Neuron (in vitro differentiated cells): ENCODE results near the gene RAD17.
"Not testable (repeated sequence)": the region's sequence is repeated elsewhere in the genome, so short reads cannot be mapped to it uniquely, and the experiment has no call there.

Experiments
- H2AFZ ChIP-seq: one replicate; pipeline ENCODE4 v1.6.1; 2013; ENCODE audit warnings: low read depth, mild to moderate bottlenecking, inconsistent platforms, low read length, moderate library complexity
- H3K27me3 ChIP-seq: one replicate; pipeline ENCODE4 v1.6.1; 2013; ENCODE audit warnings: low read length; ENCODE audit not compliant: insufficient read depth
- H3K36me3 ChIP-seq: one replicate; pipeline ENCODE4 v1.6.1; 2013; ENCODE audit warnings: low read length; ENCODE audit not compliant: insufficient read depth
- H3K4me1 ChIP-seq: one replicate; pipeline ENCODE4 v1.6.1; 2013; ENCODE audit warnings: low read length; ENCODE audit not compliant: insufficient read depth
- H3K4me3 ChIP-seq: 2 replicates; pipeline ENCODE4 v1.5.1; 2013; ENCODE audit warnings: mild to moderate bottlenecking, low read length, moderate library complexity
- H3K9me3 ChIP-seq: one replicate; pipeline ENCODE4 v1.6.1; 2013; ENCODE audit warnings: low read length

The RAD17 gene

GRCh38 chr5:69369340-69370121 is at the start of gene RAD17, which contains the start of the genes AK6 and TAF9:
RAD17 (plus strand) TSS chr5:69369818; CDS start chr5:69372209, 2,391 bp downstream.
AK6 (minus strand) TSS chr5:69369520; CDS start chr5:69369490, 30 bp downstream.
TAF9 (minus strand) TSS chr5:69369520; CDS start chr5:69365737, 3,783 bp downstream.
- Histone ChIP-seq H2AFZ (peak within 1 kb of the TSS; percentile 62), H3K36me3 (peaks cover 35% of the 10 kb centered on the region)

GRCh38 chr5:69326365-69326764 is 43.3 kb upstream of the RAD17 start:
- no peak overlapping the region for H3K4me3 ChIP-seq
- no peak overlapping the region for H2AFZ ChIP-seq
- no peaks in the 10 kb centered on the region for H3K27me3 ChIP-seq
- H3K9me3 ChIP-seq = no peaks in the 10 kb centered on the region
- H3K4me1 ChIP-seq = no peaks in the 10 kb centered on the region
- H3K36me3 ChIP-seq = no peaks in the 10 kb centered on the region

More at GRCh38 chr5:69369340-69370121, at the start of gene RAD17, which contains the start of the genes AK6 and TAF9:
- peak within 1 kb of the TSS; percentile 88 for H3K4me3 ChIP-seq
- no peaks in the 10 kb centered on the region for H3K9me3 ChIP-seq
- H3K27me3 ChIP-seq = no peaks in the 10 kb centered on the region
- H3K4me1 ChIP-seq = peaks cover 22% of the 10 kb centered on the region

- Histone ChIP-seq H3K27me3 (no peaks in the 10 kb centered on the region), H2AFZ (no peak overlapping the region), H3K4me1 (no peaks in the 10 kb centered on the region), H3K36me3 (no peaks in the 10 kb centered on the region), H3K4me3 (no peak overlapping the region), H3K9me3 (no peaks in the 10 kb centered on the region)
Measured at GRCh38 chr5:69329905-69330489, 39.6 kb upstream of the RAD17 start.

- Histone ChIP-seq H3K27me3 (no peaks in the 10 kb centered on the region), H3K4me1 (no peaks in the 10 kb centered on the region), H2AFZ (peak overlapping the region; percentile 26), H3K4me3 (no peak overlapping the region), H3K9me3 (no peaks in the 10 kb centered on the region), H3K36me3 (no peaks in the 10 kb centered on the region)
Measured at GRCh38 chr5:69331528-69332445, 37.8 kb upstream of the RAD17 start.

GRCh38 chr5:69333668-69334315 is 35.8 kb upstream of the RAD17 start:
- H3K27me3 ChIP-seq = not testable (repeated sequence)

GRCh38 chr5:69334793-69335268 is 34.8 kb upstream of the RAD17 start:
- H3K36me3 ChIP-seq = no peaks in the 10 kb centered on the region
- H3K27me3 ChIP-seq = no peaks in the 10 kb centered on the region
- no peaks in the 10 kb centered on the region for H3K9me3 ChIP-seq
- H2AFZ ChIP-seq = peak overlapping the region; percentile 51
- H3K4me1 ChIP-seq = no peaks in the 10 kb centered on the region
- no peak overlapping the region for H3K4me3 ChIP-seq

More at GRCh38 chr5:69333668-69334315, 35.8 kb upstream of the RAD17 start:
- H3K4me3 ChIP-seq, H2AFZ ChIP-seq, H3K4me1 ChIP-seq, H3K36me3 ChIP-seq, H3K9me3 ChIP-seq: not testable (repeated sequence)

GRCh38 chr5:69335341-69335935 is 34.2 kb upstream of the RAD17 start:
- H3K4me3 ChIP-seq = no peak overlapping the region
- H3K27me3 ChIP-seq = no peaks in the 10 kb centered on the region
- H3K4me1 ChIP-seq = no peaks in the 10 kb centered on the region
- peak overlapping the region; percentile 51 for H2AFZ ChIP-seq
- H3K9me3 ChIP-seq = no peaks in the 10 kb centered on the region
- H3K36me3 ChIP-seq = no peaks in the 10 kb centered on the region

- Histone ChIP-seq H2AFZ (no peak overlapping the region), H3K36me3 (no peaks in the 10 kb centered on the region), H3K27me3 (no peaks in the 10 kb centered on the region), H3K9me3 (no peaks in the 10 kb centered on the region), H3K4me3 (no peak overlapping the region), H3K4me1 (no peaks in the 10 kb centered on the region)
Measured at GRCh38 chr5:69341520-69342161, 28.0 kb upstream of the RAD17 start.

- no peaks in the 10 kb centered on the region for H3K36me3 ChIP-seq
- H2AFZ ChIP-seq = no peak overlapping the region
- no peaks in the 10 kb centered on the region for H3K27me3 ChIP-seq
- H3K4me3 ChIP-seq = no peak overlapping the region
- no peaks in the 10 kb centered on the region for H3K9me3 ChIP-seq
- no peaks in the 10 kb centered on the region for H3K4me1 ChIP-seq
Measured at GRCh38 chr5:69343083-69343482, 26.5 kb upstream of the RAD17 start.

- H3K27me3 ChIP-seq = no peaks in the 10 kb centered on the region
- H3K4me3 ChIP-seq = no peak overlapping the region
- H3K4me1 ChIP-seq = no peaks in the 10 kb centered on the region
- no peaks in the 10 kb centered on the region for H3K9me3 ChIP-seq
- no peak overlapping the region for H2AFZ ChIP-seq
- H3K36me3 ChIP-seq = peaks cover 50% of the 10 kb centered on the region
Measured at GRCh38 chr5:69350664-69351063, 19.0 kb upstream of the RAD17 start.

- Histone ChIP-seq H3K27me3 (no peaks in the 10 kb centered on the region), H2AFZ (no peak overlapping the region), H3K4me1 (no peaks in the 10 kb centered on the region), H3K4me3 (no peak overlapping the region), H3K36me3 (peaks cover 44% of the 10 kb centered on the region), H3K9me3 (no peaks in the 10 kb centered on the region)
Measured at GRCh38 chr5:69359699-69360098, 9.9 kb upstream of the RAD17 start.

- no peaks in the 10 kb centered on the region for H3K9me3 ChIP-seq
- H3K27me3 ChIP-seq = no peaks in the 10 kb centered on the region
- no peak overlapping the region for H3K4me3 ChIP-seq
- H2AFZ ChIP-seq = no peak overlapping the region
- H3K36me3 ChIP-seq = peaks cover 47% of the 10 kb centered on the region
- H3K4me1 ChIP-seq = no peaks in the 10 kb centered on the region
Measured at GRCh38 chr5:69360442-69360841, 9.2 kb upstream of the RAD17 start.
